ENCODE measurements around the gene ABCC11. TPM values are rescaled to one million over a fixed set of nuclear protein-coding genes. Genes with fewer than 3 reads are reported as not detected.

ABCC11 gene
- total and polyA plus RNA-seq, 4 experiments from 2014 or later: 0.07 to 0.09 TPM; not detected in 2

DNA sequence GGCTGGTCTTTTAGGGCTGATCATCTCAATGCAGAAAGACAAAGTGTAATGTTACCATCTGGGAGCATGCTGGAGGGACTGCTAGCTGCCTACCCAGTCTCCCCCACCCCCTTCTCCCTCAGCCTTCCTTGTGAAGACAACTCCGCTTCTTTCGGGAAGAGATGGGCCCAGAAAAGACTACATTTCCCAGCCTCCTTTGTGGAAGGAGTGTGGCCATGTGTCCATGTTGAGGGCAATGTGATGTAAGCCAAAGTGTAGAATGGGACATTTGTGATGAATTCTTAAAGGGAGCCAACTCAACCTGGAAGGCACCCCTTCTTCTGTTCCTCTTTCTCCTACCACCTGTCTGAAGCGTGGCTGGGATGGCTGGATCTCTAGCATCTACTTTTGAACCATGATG, 107.8 kb downstream of the ABCC11 start:
- Histone ChIP-seq H3K4me3 (ENCODE audit: low read length in 2 of 2) (no peak overlapping the region), H3K27ac (ENCODE audit: low read depth, low read length) (no peak overlapping the region), H3K36me3 (ENCODE audit: insufficient read depth, low read length) (no peaks in the 10 kb centered on the region), H3K9me3 (ENCODE audit: control insufficient read depth in 1 of 2, low read length in 2 of 2) (no peaks in the 10 kb centered on the region), H3K27me3 (ENCODE audit: insufficient read depth, low read length) (no peaks in the 10 kb centered on the region), H3K4me1 (ENCODE audit: insufficient read depth, low read length) (no peaks in the 10 kb centered on the region)
- H3K4me3 Mint-ChIP-seq: no peak overlapping the region
- no peaks in the 10 kb centered on the region for H3K36me3 Mint-ChIP-seq
- no peak for DNase-seq
- peaks cover 2 to 6% of the 10 kb centered on the region in 2 donors for H3K27me3 Mint-ChIP-seq
- intact Hi-C loops (cut with micrococcal nuclease): no loop called here
- H3K9me3 Mint-ChIP-seq: peaks cover 0 to 1% (median 0%) of the 10 kb centered on the region in 8 donors
- POLR2A ChIA-PET (ENCODE audit: partially characterized antibody): no interaction called here
- CTCF ChIA-PET (ENCODE audit: partially characterized antibody): interaction anchor here (1.2 to 1.3 kb wide), 3 partner anchors 16 to 1102 kb away, joined by 3 to 4 read pairs (median 3); no protein-coding TSS in a partner anchor
- H3K27ac Mint-ChIP-seq: no peak overlapping the region
- H3K4me1 Mint-ChIP-seq: no peaks in the 10 kb centered on the region

GRCh38 chr16:48138543-48138942, 108.8 kb downstream of the ABCC11 start:
- CTCF ChIA-PET (ENCODE audit: partially characterized antibody): interaction anchor here (1.3 kb wide), 1 partner anchor 26 kb away, joined by 3 read pairs; no protein-coding TSS in a partner anchor
- H3K36me3 Mint-ChIP-seq: no peaks in the 10 kb centered on the region

DNA sequence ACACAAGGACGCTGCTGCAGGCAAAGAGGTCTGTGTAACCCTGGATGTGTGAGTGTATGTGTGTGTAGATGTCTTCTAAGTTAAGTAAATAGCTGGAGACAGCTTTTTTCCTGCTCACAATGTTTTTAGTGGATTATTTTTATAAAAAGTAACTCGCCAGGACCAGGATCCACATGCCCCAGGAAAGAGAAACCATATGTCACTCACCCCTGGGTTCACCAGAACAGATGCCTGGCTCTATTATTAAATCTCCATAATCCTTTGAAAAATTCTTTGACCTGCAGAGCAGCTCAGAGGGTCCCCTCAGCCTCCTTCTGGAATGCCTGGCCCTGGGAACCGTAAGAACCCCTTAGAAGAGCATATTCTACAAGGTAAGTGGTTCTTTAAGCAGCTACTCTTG, 109.5 kb downstream of the ABCC11 start:
- Histone ChIP-seq H3K27me3 (ENCODE audit: insufficient read depth, low read length) (no peaks in the 10 kb centered on the region), H3K36me3 (ENCODE audit: insufficient read depth, low read length) (no peaks in the 10 kb centered on the region), H3K9me3 (ENCODE audit: control insufficient read depth in 1 of 2, low read length in 2 of 2) (no peaks in the 10 kb centered on the region), H3K27ac (ENCODE audit: low read depth, low read length) (no peak overlapping the region), H3K4me1 (ENCODE audit: insufficient read depth, low read length) (no peaks in the 10 kb centered on the region), H3K4me3 (ENCODE audit: low read length in 2 of 2) (no peak overlapping the region)
- H3K27ac Mint-ChIP-seq: no peak overlapping the region
- no peak for DNase-seq
- H3K4me1 Mint-ChIP-seq: no peaks in the 10 kb centered on the region
- intact Hi-C loops (cut with micrococcal nuclease): no loop called here
- peaks cover 0 to 1% (median 0%) of the 10 kb centered on the region in 8 donors for H3K9me3 Mint-ChIP-seq
- H3K27me3 Mint-ChIP-seq: peaks cover 1 to 4% of the 10 kb centered on the region in 2 donors
- CTCF ChIA-PET (ENCODE audit: partially characterized antibody): interaction anchor here (1.1 kb wide), 1 partner anchor 22 kb away, joined by 4 read pairs; no protein-coding TSS in a partner anchor
- POLR2A ChIA-PET (ENCODE audit: partially characterized antibody): no interaction called here
- H3K36me3 Mint-ChIP-seq: no peaks in the 10 kb centered on the region
- H3K4me3 Mint-ChIP-seq: no peak overlapping the region

More at GRCh38 chr16:48138543-48138942, 108.8 kb downstream of the ABCC11 start:
- no peak for DNase-seq
- Histone ChIP-seq H3K36me3 (ENCODE audit: insufficient read depth, low read length) (no peaks in the 10 kb centered on the region), H3K4me3 (ENCODE audit: low read length in 2 of 2) (no peak overlapping the region), H3K27me3 (ENCODE audit: insufficient read depth, low read length) (no peaks in the 10 kb centered on the region), H3K4me1 (ENCODE audit: insufficient read depth, low read length) (no peaks in the 10 kb centered on the region), H3K27ac (ENCODE audit: low read depth, low read length) (no peak overlapping the region), H3K9me3 (ENCODE audit: control insufficient read depth in 1 of 2, low read length in 2 of 2) (no peaks in the 10 kb centered on the region)
- intact Hi-C loops (cut with micrococcal nuclease): no loop called here
- POLR2A ChIA-PET (ENCODE audit: partially characterized antibody): no interaction called here
- Mint-ChIP-seq H3K27me3 (peaks cover 1 to 4% of the 10 kb centered on the region in 2 donors), H3K9me3 (peaks cover 0 to 1% (median 0%) of the 10 kb centered on the region in 8 donors), H3K4me3 (no peak overlapping the region), H3K4me1 (no peaks in the 10 kb centered on the region), H3K27ac (no peak overlapping the region)

DNA sequence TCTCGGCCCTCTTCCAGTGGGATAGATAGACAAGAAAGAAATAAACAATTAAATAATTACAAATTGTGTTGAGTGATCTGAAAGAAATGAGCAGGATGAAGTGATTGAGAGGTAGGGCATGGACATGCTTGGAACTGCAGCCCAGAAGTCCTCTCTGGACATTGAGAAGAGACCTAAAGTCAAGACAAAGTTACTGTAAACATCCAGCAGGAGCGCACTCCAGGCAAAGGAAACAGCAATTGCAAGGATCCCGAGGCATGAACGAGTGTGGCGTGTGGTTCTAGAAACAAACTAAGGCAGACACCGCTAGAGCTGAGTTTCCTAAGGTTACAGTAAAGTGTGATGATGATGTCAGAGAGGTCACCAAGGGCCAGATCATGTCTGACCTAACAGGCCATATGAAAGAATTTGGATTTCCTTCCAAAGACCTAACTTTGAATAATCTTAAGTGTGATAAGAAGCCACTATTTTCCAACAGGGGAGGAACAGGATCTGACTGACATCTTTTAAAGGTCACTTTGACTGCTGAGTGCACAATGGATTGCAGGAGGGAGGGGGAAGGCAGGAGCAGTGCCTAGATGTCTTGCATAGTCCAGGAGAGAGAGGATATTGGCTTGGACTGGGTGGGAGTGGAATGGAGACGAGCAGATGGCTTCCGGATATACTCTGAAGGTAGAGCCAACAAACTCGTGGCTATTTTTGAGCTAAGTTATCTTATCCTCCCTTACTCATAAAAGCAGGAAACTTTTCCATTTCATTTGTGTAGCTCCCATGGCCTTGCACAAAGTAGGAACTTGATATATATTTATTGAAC, 110.6 kb downstream of the ABCC11 start:
- CTCF ChIA-PET (ENCODE audit: partially characterized antibody): interaction anchor here (1.1 kb wide), 1 partner anchor 23 kb away, joined by 4 read pairs; no protein-coding TSS in a partner anchor
- Mint-ChIP-seq H3K27me3 (peaks cover under 1 to 4% of the 10 kb centered on the region in 2 donors), H3K27ac (no peak overlapping the region), H3K36me3 (no peaks in the 10 kb centered on the region), H3K9me3 (peaks cover 0 to 1% (median 0%) of the 10 kb centered on the region in 8 donors), H3K4me3 (no peak overlapping the region), H3K4me1 (no peaks in the 10 kb centered on the region)
- POLR2A ChIA-PET (ENCODE audit: partially characterized antibody): no interaction called here
- Histone ChIP-seq H3K4me1 (ENCODE audit: insufficient read depth, low read length) (no peaks in the 10 kb centered on the region), H3K9me3 (ENCODE audit: control insufficient read depth in 1 of 2, low read length in 2 of 2) (no peaks in the 10 kb centered on the region), H3K27me3 (ENCODE audit: insufficient read depth, low read length) (no peaks in the 10 kb centered on the region), H3K36me3 (ENCODE audit: insufficient read depth, low read length) (no peaks in the 10 kb centered on the region), H3K27ac (ENCODE audit: low read depth, low read length) (no peak overlapping the region), H3K4me3 (ENCODE audit: low read length in 2 of 2) (no peak overlapping the region)
- intact Hi-C loops (cut with micrococcal nuclease): no loop called here
- no peak for DNase-seq

GRCh38 chr16:48133455-48134211, 113.7 kb downstream of the ABCC11 start:
- Mint-ChIP-seq H3K9me3 (peaks cover 0 to 3% (median 0%) of the 10 kb centered on the region in 8 donors), H3K27me3 (peaks cover 0 to 2% of the 10 kb centered on the region in 2 donors), H3K36me3 (no peaks in the 10 kb centered on the region), H3K27ac (peak overlapping the region in 1 of 7 donors; percentile 12), H3K4me1 (no peaks in the 10 kb centered on the region), H3K4me3 (no peak overlapping the region)
- no peak overlapping the region for H3K27ac ChIP-seq (ENCODE audit: low read depth, low read length)
- no peaks in the 10 kb centered on the region for H3K36me3 ChIP-seq (ENCODE audit: insufficient read depth, low read length)
- DNase-seq: no peak
- ChIA-PET CTCF (ENCODE audit: partially characterized antibody) (no interaction called here), POLR2A (ENCODE audit: partially characterized antibody) (no interaction called here)
- no peak overlapping the region for H3K4me3 ChIP-seq (ENCODE audit: low read length in 2 of 2)
- H3K27me3 ChIP-seq (ENCODE audit: insufficient read depth, low read length): no peaks in the 10 kb centered on the region
- intact Hi-C loops (cut with micrococcal nuclease): no loop called here
- H3K9me3 ChIP-seq (ENCODE audit: control insufficient read depth in 1 of 2, low read length in 2 of 2): no peaks in the 10 kb centered on the region
- no peaks in the 10 kb centered on the region for H3K4me1 ChIP-seq (ENCODE audit: insufficient read depth, low read length)

DNA sequence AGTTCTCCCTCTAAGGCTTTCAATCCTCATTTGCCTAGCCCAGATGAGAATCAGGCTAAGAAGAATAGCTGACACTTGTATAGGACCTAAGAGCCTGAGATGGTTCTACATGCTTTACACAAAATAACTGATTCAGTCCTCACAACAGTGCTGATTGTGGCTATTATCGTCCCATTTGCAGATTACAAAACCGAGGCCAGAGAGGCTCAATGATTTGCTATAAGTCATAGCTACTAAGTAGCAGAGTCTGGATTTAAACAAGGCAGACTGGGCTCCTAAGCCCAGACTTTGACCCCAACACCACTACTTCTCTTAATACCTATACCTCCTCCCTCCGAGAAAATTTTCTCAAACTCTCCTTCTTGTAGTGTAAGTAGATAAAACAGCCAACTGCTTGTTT, 114.6 kb downstream of the ABCC11 start:
- ChIA-PET CTCF (ENCODE audit: partially characterized antibody) (no interaction called here), POLR2A (ENCODE audit: partially characterized antibody) (no interaction called here)
- Mint-ChIP-seq H3K27ac (no peak overlapping the region), H3K36me3 (no peaks in the 10 kb centered on the region), H3K27me3 (peaks cover 0 to 2% of the 10 kb centered on the region in 2 donors), H3K4me1 (no peaks in the 10 kb centered on the region), H3K9me3 (peaks cover 0 to 3% (median 0%) of the 10 kb centered on the region in 8 donors), H3K4me3 (no peak overlapping the region)
- H3K27me3 ChIP-seq (ENCODE audit: insufficient read depth, low read length): no peaks in the 10 kb centered on the region
- intact Hi-C loops (cut with micrococcal nuclease): no loop called here
- no peaks in the 10 kb centered on the region for H3K36me3 ChIP-seq (ENCODE audit: insufficient read depth, low read length)
- no peaks in the 10 kb centered on the region for H3K9me3 ChIP-seq (ENCODE audit: control insufficient read depth in 1 of 2, low read length in 2 of 2)
- no peak overlapping the region for H3K27ac ChIP-seq (ENCODE audit: low read depth, low read length)
- H3K4me3 ChIP-seq (ENCODE audit: low read length in 2 of 2): no peak overlapping the region
- DNase-seq: no peak
- no peaks in the 10 kb centered on the region for H3K4me1 ChIP-seq (ENCODE audit: insufficient read depth, low read length)

DNA sequence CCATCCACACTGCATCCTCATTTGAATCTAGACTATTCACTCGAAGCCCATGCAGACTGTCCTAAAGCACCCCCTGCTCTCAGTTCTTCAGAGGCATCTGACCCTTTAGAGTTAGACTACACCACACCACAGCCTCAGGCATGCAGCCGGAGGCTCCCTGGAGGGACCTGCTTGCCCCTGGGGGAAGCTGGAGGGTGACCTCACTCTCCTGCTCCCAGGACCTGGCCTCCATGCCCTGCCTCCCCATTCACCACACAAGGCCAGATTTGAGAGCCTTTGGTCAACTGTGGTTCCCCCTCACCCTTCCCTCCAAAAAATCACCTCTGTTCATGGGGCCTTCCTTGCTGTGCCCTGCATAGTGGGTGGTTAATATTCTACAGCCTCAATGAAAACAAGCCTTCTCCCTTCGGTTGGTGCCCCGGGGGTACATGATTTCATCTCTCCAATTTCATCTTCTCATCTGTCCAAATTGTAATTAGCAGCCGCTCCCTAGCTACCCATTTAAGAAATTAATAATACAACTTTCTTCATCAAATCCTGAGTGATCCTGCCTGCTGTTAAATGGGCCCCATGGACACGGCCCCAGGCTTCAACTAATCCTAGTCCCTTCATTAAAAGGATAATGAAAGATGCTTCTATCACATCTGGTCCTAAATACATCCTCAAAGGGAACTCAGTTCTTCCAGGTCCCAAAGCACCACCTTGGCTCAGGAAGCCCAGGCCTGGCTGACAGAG, 116.0 kb downstream of the ABCC11 start:
- intact Hi-C loops (cut with micrococcal nuclease): no loop called here
- Histone ChIP-seq H3K27ac (ENCODE audit: low read depth, low read length) (no peak overlapping the region), H3K4me3 (ENCODE audit: low read length in 2 of 2) (no peak overlapping the region), H3K27me3 (ENCODE audit: insufficient read depth, low read length) (no peaks in the 10 kb centered on the region), H3K4me1 (ENCODE audit: insufficient read depth, low read length) (no peaks in the 10 kb centered on the region), H3K36me3 (ENCODE audit: insufficient read depth, low read length) (no peaks in the 10 kb centered on the region), H3K9me3 (ENCODE audit: control insufficient read depth in 1 of 2, low read length in 2 of 2) (no peaks in the 10 kb centered on the region)
- no peak overlapping the region for H3K27ac Mint-ChIP-seq
- ChIA-PET CTCF (ENCODE audit: partially characterized antibody) (no interaction called here), POLR2A (ENCODE audit: partially characterized antibody) (no interaction called here)
- no peaks in the 10 kb centered on the region for H3K4me1 Mint-ChIP-seq
- no peak for DNase-seq
- H3K36me3 Mint-ChIP-seq: no peaks in the 10 kb centered on the region
- H3K4me3 Mint-ChIP-seq: no peak overlapping the region
- peaks cover 0 to 3% (median 0%) of the 10 kb centered on the region in 8 donors for H3K9me3 Mint-ChIP-seq
- H3K27me3 Mint-ChIP-seq: peaks cover 0 to 4% of the 10 kb centered on the region in 2 donors

All from CD4-positive, alpha-beta memory T cell (primary cell).